ENCODE results near the gene ANO3.

The ANO3 gene

DNA sequence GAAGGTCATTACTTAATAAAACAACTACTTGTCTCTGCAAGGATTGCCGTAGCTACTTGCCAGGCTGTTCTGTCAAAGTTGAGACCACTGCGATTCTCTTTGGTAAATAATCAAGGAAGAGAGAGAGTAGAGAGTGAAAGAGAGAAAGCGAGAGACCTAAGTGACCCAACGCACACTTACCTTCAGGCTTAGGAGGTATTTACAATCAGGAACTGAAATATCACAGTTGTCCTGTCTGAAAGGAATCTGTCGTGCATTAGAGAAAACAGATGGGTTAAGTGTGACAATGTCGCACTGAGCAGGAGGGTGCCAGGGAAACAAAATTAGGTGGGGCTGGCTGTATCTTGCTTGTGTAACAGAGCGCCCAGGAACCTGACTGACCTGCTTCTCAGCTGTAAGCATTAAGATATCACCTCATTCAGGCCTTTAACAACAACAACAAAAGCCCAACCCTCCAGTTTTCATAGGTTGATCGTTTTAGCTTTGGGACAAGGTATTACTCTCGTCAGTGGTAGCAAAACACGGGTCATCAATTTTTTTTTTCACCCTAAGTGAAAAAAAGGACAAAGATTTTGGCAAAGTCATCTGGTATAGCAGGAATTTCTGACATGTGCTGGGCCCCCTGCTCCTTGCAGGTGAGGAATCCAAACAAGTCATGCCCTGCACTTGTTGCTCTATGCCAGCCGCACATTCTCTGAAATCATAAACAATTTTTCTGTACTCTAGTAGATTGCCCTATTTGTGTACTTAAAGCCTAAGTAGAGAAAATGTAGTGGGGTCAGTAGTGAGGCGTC lies 240.1 kb downstream of the ANO3 start, which contains the start of gene MUC15:
Gene MUC15 (minus strand): TSS at position 403 of the 794 bp plus-strand sequence. CDS start 5,169 bp downstream, outside the sequence.
- H3K27me3 ChIP-seq (ENCODE audit: insufficient read depth, insufficient read length) = no peaks in the 10 kb centered on the region
- TF ChIP-seq SUZ12 (IDR thresholded peaks at IDR 0.05; ENCODE audit: extremely low read depth, insufficient read depth, insufficient read length) (no peak), YY1 (IDR thresholded peaks at IDR 0.05; ENCODE audit: insufficient read depth, insufficient read length) (no peak), ZNF274 (IDR thresholded peaks at IDR 0.05; ENCODE audit: low read depth, low read length) (no peak)

GRCh38 chr11:26572770-26573402 lies 241.0 kb downstream of the ANO3 start:
- no peaks in the 10 kb centered on the region for H3K9me3 ChIP-seq (ENCODE audit: insufficient read depth, low read length)
- peaks cover 4% of the 10 kb centered on the region for H3K4me1 ChIP-seq (ENCODE audit: insufficient read depth, insufficient read length)
- H3K9ac ChIP-seq (ENCODE audit: insufficient read length, low read depth) = no peak overlapping the region
- no peak overlapping the region for H3K4me3 ChIP-seq (ENCODE audit: insufficient read length, low read depth)
- H3K36me3 ChIP-seq (ENCODE audit: insufficient read depth, insufficient read length, low read length) = no peaks in the 10 kb centered on the region
- no peak for TF ChIP-seq ZNF274 (IDR thresholded peaks at IDR 0.05; ENCODE audit: low read depth, low read length)
- TF ChIP-seq SUZ12 (IDR thresholded peaks at IDR 0.05; ENCODE audit: extremely low read depth, insufficient read depth, insufficient read length) = no peak
- no peak for TF ChIP-seq YY1 (IDR thresholded peaks at IDR 0.05; ENCODE audit: insufficient read depth, insufficient read length)
- H3K27me3 ChIP-seq (ENCODE audit: insufficient read depth, insufficient read length) = no peaks in the 10 kb centered on the region
- no peak for DNase-seq (ENCODE audit: low read depth, low spot score)

More for the DNA sequence above, 240.1 kb downstream of the ANO3 start, which contains the start of gene MUC15:
- DNase-seq (ENCODE audit: low read depth, low spot score) = no peak
- Histone ChIP-seq H3K4me1 (ENCODE audit: insufficient read depth, insufficient read length) (peaks cover 4% of the 10 kb centered on the region), H3K36me3 (ENCODE audit: insufficient read depth, insufficient read length, low read length) (no peaks in the 10 kb centered on the region), H3K9ac (ENCODE audit: insufficient read length, low read depth) (no peak within 1 kb of the TSS), H3K9me3 (ENCODE audit: insufficient read depth, low read length) (no peaks in the 10 kb centered on the region), H3K4me3 (ENCODE audit: insufficient read length, low read depth) (no peak within 1 kb of the TSS)

DNA sequence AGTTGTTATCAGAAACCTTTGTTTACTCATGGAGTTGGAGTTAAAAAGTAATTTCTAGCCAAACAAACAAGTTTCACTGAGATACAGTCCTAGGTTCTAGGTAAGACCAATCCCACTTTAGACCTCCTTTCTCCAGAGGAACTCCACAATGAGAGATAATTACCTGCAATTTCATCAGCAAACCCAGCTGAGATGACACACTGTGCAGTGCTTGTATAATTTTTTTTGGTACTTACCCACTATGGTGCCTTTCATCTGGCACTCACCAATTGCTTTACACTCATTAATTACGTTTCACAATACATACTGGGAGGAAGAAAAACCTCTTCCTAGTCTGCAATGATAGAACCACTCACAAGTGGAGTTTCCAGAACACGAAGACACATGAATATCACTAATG lies 242.0 kb downstream of the ANO3 start:
- no peak for DNase-seq (ENCODE audit: low read depth, low spot score)
- no peaks in the 10 kb centered on the region for H3K9me3 ChIP-seq (ENCODE audit: insufficient read depth, low read length)
- H3K4me3 ChIP-seq (ENCODE audit: insufficient read length, low read depth) = no peak overlapping the region
- no peak overlapping the region for H3K9ac ChIP-seq (ENCODE audit: insufficient read length, low read depth)
- TF ChIP-seq YY1 (IDR thresholded peaks at IDR 0.05; ENCODE audit: insufficient read depth, insufficient read length) (no peak), ZNF274 (IDR thresholded peaks at IDR 0.05; ENCODE audit: low read depth, low read length) (no peak), SUZ12 (IDR thresholded peaks at IDR 0.05; ENCODE audit: extremely low read depth, insufficient read depth, insufficient read length) (no peak)
- H3K4me1 ChIP-seq (ENCODE audit: insufficient read depth, insufficient read length) = peaks cover 4% of the 10 kb centered on the region
- no peaks in the 10 kb centered on the region for H3K27me3 ChIP-seq (ENCODE audit: insufficient read depth, insufficient read length)
- no peaks in the 10 kb centered on the region for H3K36me3 ChIP-seq (ENCODE audit: insufficient read depth, insufficient read length, low read length)

DNA sequence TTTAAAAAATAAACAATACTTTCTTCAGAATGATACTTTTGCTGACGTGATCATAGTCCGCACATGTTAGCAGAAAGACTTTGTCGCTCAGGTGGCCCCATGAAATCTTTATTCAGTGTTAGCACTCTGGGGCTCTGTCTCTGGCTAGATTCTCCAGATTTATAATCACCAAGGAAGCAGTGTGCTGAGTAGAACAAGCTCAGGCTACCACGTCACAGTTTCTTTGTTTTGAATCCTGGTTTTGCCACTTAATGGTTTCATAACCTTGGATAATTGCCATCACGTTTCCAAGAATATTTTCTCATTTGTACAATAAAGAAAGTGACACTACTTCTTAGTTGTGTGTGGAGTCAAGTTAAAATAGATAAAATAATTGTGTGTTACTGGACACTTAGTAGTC lies 244.0 kb downstream of the ANO3 start:
- H3K9ac ChIP-seq (ENCODE audit: insufficient read length, low read depth) = no peak overlapping the region
- H3K4me3 ChIP-seq (ENCODE audit: insufficient read length, low read depth) = no peak overlapping the region
- H3K36me3 ChIP-seq (ENCODE audit: insufficient read depth, insufficient read length, low read length) = no peaks in the 10 kb centered on the region
- no peak for DNase-seq (ENCODE audit: low read depth, low spot score)
- H3K9me3 ChIP-seq (ENCODE audit: insufficient read depth, low read length) = no peaks in the 10 kb centered on the region
- H3K27me3 ChIP-seq (ENCODE audit: insufficient read depth, insufficient read length) = no peaks in the 10 kb centered on the region
- TF ChIP-seq SUZ12 (IDR thresholded peaks at IDR 0.05; ENCODE audit: extremely low read depth, insufficient read depth, insufficient read length) = no peak
- TF ChIP-seq YY1 (IDR thresholded peaks at IDR 0.05; ENCODE audit: insufficient read depth, insufficient read length) = no peak
- TF ChIP-seq ZNF274 (IDR thresholded peaks at IDR 0.05; ENCODE audit: low read depth, low read length) = no peak
- H3K4me1 ChIP-seq (ENCODE audit: insufficient read depth, insufficient read length) = peaks cover 4% of the 10 kb centered on the region

- H3K27me3 ChIP-seq (ENCODE audit: insufficient read depth, insufficient read length) = no peaks in the 10 kb centered on the region
- TF ChIP-seq SUZ12 (IDR thresholded peaks at IDR 0.05; ENCODE audit: extremely low read depth, insufficient read depth, insufficient read length) (no peak), YY1 (IDR thresholded peaks at IDR 0.05; ENCODE audit: insufficient read depth, insufficient read length) (no peak), ZNF274 (IDR thresholded peaks at IDR 0.05; ENCODE audit: low read depth, low read length) (no peak)
- H3K4me1 ChIP-seq (ENCODE audit: insufficient read depth, insufficient read length) = no peaks in the 10 kb centered on the region
- no peak overlapping the region for H3K4me3 ChIP-seq (ENCODE audit: insufficient read length, low read depth)
- no peak overlapping the region for H3K9ac ChIP-seq (ENCODE audit: insufficient read length, low read depth)
- H3K9me3 ChIP-seq (ENCODE audit: insufficient read depth, low read length) = no peaks in the 10 kb centered on the region
- H3K36me3 ChIP-seq (ENCODE audit: insufficient read depth, insufficient read length, low read length) = no peaks in the 10 kb centered on the region
- no peak for DNase-seq (ENCODE audit: low read depth, low spot score)
These were observed 247.2 kb downstream of the ANO3 start for GRCh38 chr11:26578998-26579661.

DNA sequence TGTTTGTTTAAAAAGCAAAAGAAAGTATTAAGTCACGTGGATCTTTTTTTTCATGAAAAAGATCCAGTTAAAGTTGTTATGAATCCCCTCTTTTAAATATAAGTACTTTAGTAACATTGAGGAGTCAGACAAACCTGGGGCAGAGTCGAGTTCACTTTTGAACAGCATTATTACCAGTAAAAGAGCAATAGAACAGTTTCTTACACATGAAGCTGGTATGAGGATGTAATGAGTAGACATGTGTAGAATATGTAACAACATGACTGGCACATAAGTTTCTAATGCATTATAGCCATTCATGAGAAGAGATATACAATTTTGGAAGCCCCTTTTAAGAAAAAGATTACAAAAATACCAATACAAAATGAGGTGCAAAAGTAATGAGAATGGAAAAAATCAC lies 247.8 kb downstream of the ANO3 start:
- Histone ChIP-seq H3K9ac (ENCODE audit: insufficient read length, low read depth) (no peak overlapping the region), H3K27me3 (ENCODE audit: insufficient read depth, insufficient read length) (no peaks in the 10 kb centered on the region), H3K4me1 (ENCODE audit: insufficient read depth, insufficient read length) (no peaks in the 10 kb centered on the region), H3K9me3 (ENCODE audit: insufficient read depth, low read length) (no peaks in the 10 kb centered on the region), H3K4me3 (ENCODE audit: insufficient read length, low read depth) (no peak overlapping the region), H3K36me3 (ENCODE audit: insufficient read depth, insufficient read length, low read length) (no peaks in the 10 kb centered on the region)
- no peak for DNase-seq (ENCODE audit: low read depth, low spot score)
- TF ChIP-seq ZNF274 (IDR thresholded peaks at IDR 0.05; ENCODE audit: low read depth, low read length) = no peak
- TF ChIP-seq SUZ12 (IDR thresholded peaks at IDR 0.05; ENCODE audit: extremely low read depth, insufficient read depth, insufficient read length) = no peak
- no peak for TF ChIP-seq YY1 (IDR thresholded peaks at IDR 0.05; ENCODE audit: insufficient read depth, insufficient read length)

GRCh38 chr11:26580929-26581328 lies 249.0 kb downstream of the ANO3 start:
- no peak overlapping the region for H3K4me3 ChIP-seq (ENCODE audit: insufficient read length, low read depth)
- no peak for DNase-seq (ENCODE audit: low read depth, low spot score)
- no peaks in the 10 kb centered on the region for H3K27me3 ChIP-seq (ENCODE audit: insufficient read depth, insufficient read length)
- TF ChIP-seq SUZ12 (IDR thresholded peaks at IDR 0.05; ENCODE audit: extremely low read depth, insufficient read depth, insufficient read length) (no peak), YY1 (IDR thresholded peaks at IDR 0.05; ENCODE audit: insufficient read depth, insufficient read length) (no peak), ZNF274 (IDR thresholded peaks at IDR 0.05; ENCODE audit: low read depth, low read length) (no peak)
- no peaks in the 10 kb centered on the region for H3K36me3 ChIP-seq (ENCODE audit: insufficient read depth, insufficient read length, low read length)
- no peaks in the 10 kb centered on the region for H3K4me1 ChIP-seq (ENCODE audit: insufficient read depth, insufficient read length)
- H3K9me3 ChIP-seq (ENCODE audit: insufficient read depth, low read length) = no peaks in the 10 kb centered on the region
- H3K9ac ChIP-seq (ENCODE audit: insufficient read length, low read depth) = no peak overlapping the region

All from NT2/D1 (cell line).